ENCODE measurements around the gene FAIM2. TPM values are rescaled to one million over a fixed set of nuclear protein-coding genes. Genes with fewer than 3 reads are reported as not detected.

FAIM2 gene
- total RNA-seq, 1 donor from 2014 or later, result 1.6 TPM

- Histone ChIP-seq H3K4me3 (ENCODE audit: low read length in 3 of 3) (no peak overlapping the region), H3K9me3 (ENCODE audit: control insufficient read depth in 3 of 3, low read length in 3 of 3) (no peaks in the 10 kb centered on the region), H3K36me3 (ENCODE audit: control insufficient read depth in 3 of 3, insufficient read depth in 3 of 3, low read length in 3 of 3) (no peaks in the 10 kb centered on the region), H3K27ac (ENCODE audit: low read depth, low read length) (no peak overlapping the region), H3K4me1 (ENCODE audit: control insufficient read depth in 3 of 3, insufficient read depth in 3 of 3, low read length in 3 of 3) (peaks cover 0 to 9% (median 5%) of the 10 kb centered on the region in 3 donors), H3K27me3 (ENCODE audit: control insufficient read depth in 3 of 3, insufficient read depth in 3 of 3, low read length in 3 of 3) (peaks cover 17 to 28% (median 22%) of the 10 kb centered on the region in 3 donors), H3K9ac (ENCODE audit: low read depth in 1 of 3, low read length in 3 of 3) (no peak overlapping the region)
Observed at GRCh38 chr12:49907352-49907751, 3.7 kb upstream of the FAIM2 start.

- no peak overlapping the region for H3K4me3 ChIP-seq (ENCODE audit: low read length in 3 of 3)
- H3K4me1 ChIP-seq (ENCODE audit: control insufficient read depth in 3 of 3, insufficient read depth in 3 of 3, low read length in 3 of 3), result peaks cover 0 to 7% (median 4%) of the 10 kb centered on the region in 3 donors
- no peak overlapping the region for H3K9ac ChIP-seq (ENCODE audit: low read depth in 1 of 3, low read length in 3 of 3)
- no peak overlapping the region for H3K27ac ChIP-seq (ENCODE audit: low read depth, low read length)
- no peaks in the 10 kb centered on the region for H3K36me3 ChIP-seq (ENCODE audit: control insufficient read depth in 3 of 3, insufficient read depth in 3 of 3, low read length in 3 of 3)
- H3K27me3 ChIP-seq (ENCODE audit: control insufficient read depth in 3 of 3, insufficient read depth in 3 of 3, low read length in 3 of 3), result peaks cover 17 to 29% (median 24%) of the 10 kb centered on the region in 3 donors
- no peaks in the 10 kb centered on the region for H3K9me3 ChIP-seq (ENCODE audit: control insufficient read depth in 3 of 3, low read length in 3 of 3)
Observed at GRCh38 chr12:49905718-49906314, 2.1 kb upstream of the FAIM2 start.

- peaks cover 0 to 7% (median 4%) of the 10 kb centered on the region in 3 donors for H3K4me1 ChIP-seq (ENCODE audit: control insufficient read depth in 3 of 3, insufficient read depth in 3 of 3, low read length in 3 of 3)
- no peaks in the 10 kb centered on the region for H3K9me3 ChIP-seq (ENCODE audit: control insufficient read depth in 3 of 3, low read length in 3 of 3)
- no peak overlapping the region for H3K4me3 ChIP-seq (ENCODE audit: low read length in 3 of 3)
- H3K27me3 ChIP-seq (ENCODE audit: control insufficient read depth in 3 of 3, insufficient read depth in 3 of 3, low read length in 3 of 3), result peaks cover 22 to 33% (median 29%) of the 10 kb centered on the region in 3 donors
- H3K36me3 ChIP-seq (ENCODE audit: control insufficient read depth in 3 of 3, insufficient read depth in 3 of 3, low read length in 3 of 3), result no peaks in the 10 kb centered on the region
- no peak overlapping the region for H3K9ac ChIP-seq (ENCODE audit: low read depth in 1 of 3, low read length in 3 of 3)
- no peak overlapping the region for H3K27ac ChIP-seq (ENCODE audit: low read depth, low read length)
Observed at GRCh38 chr12:49904601-49905000, 901 bp upstream of the FAIM2 start.

DNA sequence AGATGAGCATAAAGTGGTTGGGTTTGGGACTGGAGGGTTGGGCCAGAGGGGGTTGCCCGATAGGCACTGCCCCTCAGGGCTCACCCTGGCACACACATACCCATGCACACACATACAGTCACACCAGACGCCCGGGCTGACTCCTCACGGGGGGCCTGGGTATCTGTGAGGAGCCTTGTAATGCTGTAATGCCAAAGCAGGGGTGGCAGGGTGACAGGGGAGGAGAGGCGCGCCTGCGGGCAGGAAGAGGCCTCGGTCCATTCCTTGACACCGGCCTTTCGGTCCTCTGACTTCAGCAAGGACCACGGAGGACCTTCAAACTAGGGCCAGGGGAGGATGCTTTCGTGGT lies 375 bp downstream of the FAIM2 start:
- Histone ChIP-seq H3K4me1 (ENCODE audit: control insufficient read depth in 3 of 3, insufficient read depth in 3 of 3, low read length in 3 of 3) (peaks cover 0 to 7% (median 4%) of the 10 kb centered on the region in 3 donors), H3K9ac (ENCODE audit: low read depth in 1 of 3, low read length in 3 of 3) (no peak overlapping the region), H3K9me3 (ENCODE audit: control insufficient read depth in 3 of 3, low read length in 3 of 3) (no peaks in the 10 kb centered on the region), H3K27ac (ENCODE audit: low read depth, low read length) (no peak overlapping the region), H3K27me3 (ENCODE audit: control insufficient read depth in 3 of 3, insufficient read depth in 3 of 3, low read length in 3 of 3) (peaks cover 26 to 37% (median 29%) of the 10 kb centered on the region in 3 donors), H3K4me3 (ENCODE audit: low read length in 3 of 3) (peak overlapping the region in 2 of 3 donors; percentile 14 to 35), H3K36me3 (ENCODE audit: control insufficient read depth in 3 of 3, insufficient read depth in 3 of 3, low read length in 3 of 3) (no peaks in the 10 kb centered on the region)

GRCh38 chr12:49902399-49903350 lies 1.0 kb downstream of the FAIM2 start:
- Histone ChIP-seq H3K27me3 (ENCODE audit: control insufficient read depth in 3 of 3, insufficient read depth in 3 of 3, low read length in 3 of 3) (peaks cover 29 to 37% (median 30%) of the 10 kb centered on the region in 3 donors), H3K4me1 (ENCODE audit: control insufficient read depth in 3 of 3, insufficient read depth in 3 of 3, low read length in 3 of 3) (peaks cover 0 to 7% (median 4%) of the 10 kb centered on the region in 3 donors), H3K36me3 (ENCODE audit: control insufficient read depth in 3 of 3, insufficient read depth in 3 of 3, low read length in 3 of 3) (no peaks in the 10 kb centered on the region), H3K9me3 (ENCODE audit: control insufficient read depth in 3 of 3, low read length in 3 of 3) (no peaks in the 10 kb centered on the region), H3K4me3 (ENCODE audit: low read length in 3 of 3) (no peak overlapping the region), H3K27ac (ENCODE audit: low read depth, low read length) (no peak overlapping the region), H3K9ac (ENCODE audit: low read depth in 1 of 3, low read length in 3 of 3) (no peak overlapping the region)

DNA sequence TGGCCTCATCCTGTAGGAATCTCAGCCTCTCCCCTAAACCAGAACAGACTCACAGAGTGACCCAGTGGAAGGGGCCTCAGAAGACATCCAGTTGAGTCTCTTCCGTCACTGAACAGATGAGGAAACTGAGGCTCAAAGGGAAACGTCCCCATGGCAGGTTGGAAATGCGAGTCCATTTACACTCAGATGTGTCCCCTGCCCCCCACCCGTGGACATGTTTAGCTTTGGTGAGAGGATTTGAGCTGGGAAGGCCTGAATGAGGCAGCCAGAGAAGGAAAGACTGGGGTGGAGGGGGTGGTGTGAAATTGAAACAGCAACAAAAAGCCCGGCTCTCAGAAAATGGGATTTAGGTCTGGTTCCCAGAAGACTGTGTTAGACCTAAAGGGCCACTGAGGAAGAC lies 1.7 kb downstream of the FAIM2 start:
- H3K9me3 ChIP-seq (ENCODE audit: control insufficient read depth in 3 of 3, low read length in 3 of 3), result no peaks in the 10 kb centered on the region
- peaks cover 29 to 37% (median 30%) of the 10 kb centered on the region in 3 donors for H3K27me3 ChIP-seq (ENCODE audit: control insufficient read depth in 3 of 3, insufficient read depth in 3 of 3, low read length in 3 of 3)
- no peak overlapping the region for H3K27ac ChIP-seq (ENCODE audit: low read depth, low read length)
- H3K9ac ChIP-seq (ENCODE audit: low read depth in 1 of 3, low read length in 3 of 3), result no peak overlapping the region
- H3K4me1 ChIP-seq (ENCODE audit: control insufficient read depth in 3 of 3, insufficient read depth in 3 of 3, low read length in 3 of 3), result peaks cover 0 to 7% (median 4%) of the 10 kb centered on the region in 3 donors
- H3K4me3 ChIP-seq (ENCODE audit: low read length in 3 of 3), result no peak overlapping the region
- H3K36me3 ChIP-seq (ENCODE audit: control insufficient read depth in 3 of 3, insufficient read depth in 3 of 3, low read length in 3 of 3), result no peaks in the 10 kb centered on the region

- H3K36me3 ChIP-seq (ENCODE audit: control insufficient read depth in 3 of 3, insufficient read depth in 3 of 3, low read length in 3 of 3), result no peaks in the 10 kb centered on the region
- peaks cover 29 to 37% (median 34%) of the 10 kb centered on the region in 3 donors for H3K27me3 ChIP-seq (ENCODE audit: control insufficient read depth in 3 of 3, insufficient read depth in 3 of 3, low read length in 3 of 3)
- H3K9ac ChIP-seq (ENCODE audit: low read depth in 1 of 3, low read length in 3 of 3), result no peak overlapping the region
- no peaks in the 10 kb centered on the region for H3K9me3 ChIP-seq (ENCODE audit: control insufficient read depth in 3 of 3, low read length in 3 of 3)
- H3K4me1 ChIP-seq (ENCODE audit: control insufficient read depth in 3 of 3, insufficient read depth in 3 of 3, low read length in 3 of 3), result peaks cover 0 to 7% (median 4%) of the 10 kb centered on the region in 3 donors
- H3K27ac ChIP-seq (ENCODE audit: low read depth, low read length), result no peak overlapping the region
- H3K4me3 ChIP-seq (ENCODE audit: low read length in 3 of 3), result no peak overlapping the region
Observed at GRCh38 chr12:49901026-49901425, 2.7 kb downstream of the FAIM2 start.

DNA sequence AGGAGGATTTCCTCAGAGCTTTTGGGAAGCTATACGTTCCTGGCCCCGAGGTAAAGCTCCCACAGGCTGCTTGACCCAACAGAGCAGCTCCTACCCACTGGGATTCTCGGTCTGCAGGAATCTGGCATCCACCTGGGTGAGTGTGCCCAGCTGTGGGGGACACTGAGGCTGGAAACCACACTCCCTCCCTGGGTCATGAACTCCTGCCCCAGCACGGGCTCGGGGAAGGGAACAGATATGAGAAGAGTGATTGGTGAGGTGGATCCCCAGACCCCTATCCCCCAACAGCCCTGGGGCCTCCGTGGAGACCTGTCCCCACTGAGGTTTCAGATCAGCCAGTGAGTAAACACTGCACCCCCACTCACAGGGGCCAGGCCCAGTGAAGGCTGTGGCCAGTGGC lies 3.3 kb downstream of the FAIM2 start:
- Histone ChIP-seq H3K9ac (ENCODE audit: low read depth in 1 of 3, low read length in 3 of 3) (no peak overlapping the region), H3K4me1 (ENCODE audit: control insufficient read depth in 3 of 3, insufficient read depth in 3 of 3, low read length in 3 of 3) (peaks cover 0 to 7% (median 4%) of the 10 kb centered on the region in 3 donors), H3K4me3 (ENCODE audit: low read length in 3 of 3) (no peak overlapping the region), H3K27me3 (ENCODE audit: control insufficient read depth in 3 of 3, insufficient read depth in 3 of 3, low read length in 3 of 3) (peaks cover 22 to 37% (median 30%) of the 10 kb centered on the region in 3 donors), H3K27ac (ENCODE audit: low read depth, low read length) (no peak overlapping the region), H3K9me3 (ENCODE audit: control insufficient read depth in 3 of 3, low read length in 3 of 3) (no peaks in the 10 kb centered on the region), H3K36me3 (ENCODE audit: control insufficient read depth in 3 of 3, insufficient read depth in 3 of 3, low read length in 3 of 3) (no peaks in the 10 kb centered on the region)

- H3K9me3 ChIP-seq (ENCODE audit: control insufficient read depth in 3 of 3, low read length in 3 of 3), result no peaks in the 10 kb centered on the region
- H3K27ac ChIP-seq (ENCODE audit: low read depth, low read length), result no peak overlapping the region
- H3K9ac ChIP-seq (ENCODE audit: low read depth in 1 of 3, low read length in 3 of 3), result no peak overlapping the region
- H3K4me1 ChIP-seq (ENCODE audit: control insufficient read depth in 3 of 3, insufficient read depth in 3 of 3, low read length in 3 of 3), result peaks cover 0 to 7% (median 4%) of the 10 kb centered on the region in 3 donors
- H3K27me3 ChIP-seq (ENCODE audit: control insufficient read depth in 3 of 3, insufficient read depth in 3 of 3, low read length in 3 of 3), result peaks cover 22 to 37% (median 30%) of the 10 kb centered on the region in 3 donors
- H3K4me3 ChIP-seq (ENCODE audit: low read length in 3 of 3), result no peak overlapping the region
- no peaks in the 10 kb centered on the region for H3K36me3 ChIP-seq (ENCODE audit: control insufficient read depth in 3 of 3, insufficient read depth in 3 of 3, low read length in 3 of 3)
Observed at GRCh38 chr12:49899921-49900320, 3.8 kb downstream of the FAIM2 start.

All from skeletal muscle tissue (tissue), 4 donors.